ENCODE results near the gene GOT1.
A peak's percentile ranks its signal among the peaks of the same experiment; 100 is the strongest.

Gene GOT1

DNA sequence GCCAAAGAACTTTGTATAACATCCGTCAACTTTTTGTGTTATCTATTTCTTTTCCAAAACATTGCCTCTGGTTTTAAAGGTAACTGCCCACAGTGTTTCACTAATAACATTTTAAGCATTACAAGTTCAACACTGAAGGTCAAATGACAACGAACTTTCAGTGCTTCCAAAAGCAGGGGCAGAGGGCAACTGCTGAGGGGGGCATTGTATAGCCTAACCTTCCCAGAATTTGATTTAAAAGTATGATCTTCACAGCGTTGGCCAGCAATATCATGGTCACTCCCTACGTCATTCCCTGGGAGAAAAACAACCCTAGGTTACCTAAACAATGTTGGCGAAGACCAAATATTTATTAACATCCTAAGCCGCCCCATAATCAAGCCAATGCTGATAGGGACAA lies 2.5 kb upstream of the GOT1 start:
- DNase-seq = no peak

DNA sequence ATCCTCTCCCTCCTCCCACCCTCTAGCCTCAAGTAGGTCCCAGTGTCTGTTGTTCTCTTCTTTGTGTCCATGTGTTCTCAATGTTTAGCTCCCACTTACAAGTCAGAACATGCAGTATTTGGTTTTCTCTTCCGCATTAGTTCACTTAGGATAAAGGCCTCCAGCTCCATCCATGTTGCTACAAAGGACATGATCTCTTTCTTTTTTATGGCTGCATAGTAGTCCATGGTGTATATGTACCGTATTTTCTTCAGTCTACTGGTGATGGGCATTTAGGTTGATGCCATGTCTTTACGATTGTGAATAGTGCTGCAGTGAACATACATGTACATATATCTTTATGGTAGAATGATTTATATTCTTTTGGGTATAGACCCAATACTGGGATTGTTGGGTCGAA lies 1.6 kb upstream of the GOT1 start:
- no peak for DNase-seq

DNA sequence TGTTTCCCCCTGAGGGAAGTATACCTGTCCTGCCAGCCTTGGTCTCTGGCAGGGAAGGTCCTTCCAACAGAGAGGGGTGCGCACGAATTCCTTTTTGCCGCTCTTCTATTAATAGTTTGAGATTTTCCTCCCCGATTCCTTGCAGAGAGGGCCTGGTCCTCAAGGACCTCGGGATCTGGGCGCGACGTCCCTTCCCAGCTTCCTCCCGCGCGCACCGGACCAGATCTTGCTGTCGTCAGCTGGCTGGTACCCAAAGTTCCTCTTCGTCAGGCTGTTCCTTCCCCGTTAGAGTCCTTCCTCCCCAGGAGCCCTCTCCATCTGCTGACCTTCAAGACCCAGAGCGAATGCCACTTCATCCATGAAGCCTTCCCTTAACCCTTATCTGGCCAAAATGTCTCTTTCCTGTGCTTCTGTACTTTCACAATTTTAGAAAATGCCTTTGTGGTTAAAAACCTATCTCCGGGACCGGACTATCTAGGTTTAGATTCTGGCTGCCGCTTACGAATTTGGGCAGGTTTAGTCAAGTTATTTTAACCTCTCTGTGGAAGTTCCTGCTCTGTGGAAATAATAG lies 851 bp upstream of the GOT1 start:
- DNase-seq = peak; percentile 13

DNA sequence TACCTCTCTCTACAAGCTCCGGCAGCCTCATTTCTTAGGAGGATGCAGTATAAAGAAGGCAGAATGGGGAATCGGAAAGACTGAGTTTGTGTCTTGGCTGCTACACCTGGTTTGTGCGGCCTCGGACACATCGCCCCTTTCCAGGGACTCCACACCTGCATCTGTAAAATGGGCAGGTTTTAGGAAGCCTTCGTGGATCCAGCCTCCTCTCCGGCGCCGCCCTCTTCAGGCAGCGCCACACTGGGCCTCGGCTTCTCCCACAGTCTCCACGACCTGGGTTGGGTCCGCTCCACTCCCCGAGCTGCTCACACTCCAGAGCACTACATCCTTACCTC lies 341 bp downstream of the GOT1 start:
- no peak for DNase-seq

DNA sequence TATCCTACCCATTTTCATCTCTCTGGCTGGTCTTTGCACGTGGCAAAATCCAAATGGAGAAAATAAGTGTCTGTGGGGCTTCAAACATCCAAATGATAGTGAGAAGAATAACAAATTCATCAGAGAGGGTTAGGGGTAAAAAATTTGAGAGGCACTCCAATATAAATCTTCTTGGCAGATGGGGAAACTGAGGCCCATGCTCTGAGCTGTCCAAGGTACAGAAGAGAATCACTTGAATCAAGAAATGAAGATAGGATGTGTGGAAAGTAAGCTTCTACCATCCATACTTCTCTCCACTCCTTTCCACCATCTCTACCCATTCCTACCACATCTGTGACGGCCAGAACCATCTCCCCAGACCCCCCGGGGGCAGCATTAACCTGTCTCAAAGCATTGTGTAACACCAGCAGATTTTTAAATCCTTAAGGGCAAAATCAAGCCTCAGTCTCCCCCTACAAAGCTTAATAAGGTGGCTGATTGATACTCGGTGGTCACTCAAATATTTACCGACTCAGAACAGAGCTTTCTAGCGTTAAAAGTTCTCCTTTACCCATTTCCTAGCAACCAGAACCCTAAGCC lies 818 bp downstream of the GOT1 start:
- DNase-seq = no peak

DNA sequence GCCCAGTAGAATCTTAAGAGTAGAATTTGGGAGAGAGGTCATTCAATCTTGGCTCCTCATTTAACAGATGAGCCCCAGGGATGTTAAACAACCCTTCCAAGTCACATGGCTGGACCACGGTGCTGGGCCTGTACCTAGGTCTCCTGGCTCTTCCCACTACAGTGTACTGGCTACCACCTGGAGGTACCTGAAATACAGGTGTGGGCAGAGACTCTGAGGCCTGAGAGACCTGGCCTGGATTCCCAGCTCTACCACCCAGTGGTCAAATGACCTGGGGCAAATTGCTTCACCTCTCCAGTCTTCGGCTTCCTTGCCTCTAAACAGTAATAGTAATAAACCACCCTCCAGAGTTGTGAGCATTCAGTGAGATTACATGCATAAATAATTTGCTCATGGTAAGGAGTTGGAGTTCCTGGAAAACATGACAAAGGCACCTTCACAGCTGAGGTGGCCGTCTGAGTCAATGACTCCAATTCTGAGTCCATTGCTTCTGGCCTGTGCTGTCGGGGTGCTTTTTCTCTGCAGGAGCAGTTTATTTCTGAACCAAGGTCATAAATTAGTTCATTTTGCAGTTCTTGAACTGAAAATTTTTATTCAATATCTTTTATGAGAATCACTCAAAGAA lies 2.7 kb downstream of the GOT1 start:
- no peak for DNase-seq

DNA sequence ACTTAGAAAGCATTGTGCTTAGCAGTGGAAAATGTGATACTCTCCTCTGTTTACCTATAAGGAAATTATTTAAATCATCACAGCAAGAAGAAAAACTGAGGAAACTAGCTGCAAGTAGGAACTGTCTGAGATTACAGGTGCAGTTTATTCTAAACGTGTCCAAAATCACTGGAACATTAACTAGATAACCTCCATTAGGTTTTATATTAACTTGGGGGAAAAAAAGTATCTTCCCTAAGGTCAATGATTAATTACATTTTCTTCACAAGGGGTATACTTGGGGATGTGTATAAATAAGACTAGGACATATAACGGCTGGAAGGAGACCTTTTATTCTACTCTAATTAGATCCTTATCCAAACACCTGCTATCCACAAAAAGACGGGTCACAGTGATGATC lies 3.7 kb downstream of the GOT1 start:
- DNase-seq = no peak

DNA sequence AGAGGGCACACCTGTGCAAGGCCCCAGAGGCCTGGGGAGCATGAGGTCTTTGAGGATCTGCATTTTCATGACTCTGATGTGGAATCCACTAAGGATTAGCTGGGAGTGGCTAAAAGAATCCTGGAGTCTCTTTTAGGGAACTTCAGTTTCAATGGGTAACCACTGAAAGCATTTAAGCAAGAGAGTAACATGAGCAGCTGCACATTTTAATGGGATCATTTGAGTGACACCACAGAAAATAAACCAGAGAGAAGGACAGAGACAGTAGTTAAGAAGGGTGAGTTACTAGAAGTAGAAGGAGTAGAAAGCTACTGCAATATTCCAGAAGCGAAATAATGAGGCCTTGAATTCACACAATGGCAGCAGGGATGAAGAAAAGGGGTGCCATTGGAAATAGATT lies 5.2 kb downstream of the GOT1 start:
- DNase-seq = no peak

DNA sequence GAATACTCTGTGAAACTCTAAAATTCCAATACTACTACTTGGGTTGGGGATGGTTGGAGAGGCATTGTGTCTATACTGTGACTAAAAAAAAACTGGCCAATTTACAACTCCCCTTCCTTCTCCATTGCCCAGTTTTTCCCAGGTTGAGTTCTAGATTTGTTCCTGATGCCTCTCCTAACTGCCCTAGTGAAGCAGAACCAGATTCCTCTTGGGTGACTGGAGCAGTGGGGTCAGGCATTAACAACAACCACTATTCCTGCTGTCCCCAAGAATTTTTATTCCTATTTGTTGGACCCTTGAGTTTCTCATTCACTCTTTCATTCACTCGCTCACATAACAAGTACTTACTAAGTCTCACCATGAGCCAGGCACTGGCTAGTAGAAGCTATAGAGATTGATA lies 5.8 kb downstream of the GOT1 start:
- DNase-seq = no peak

DNA sequence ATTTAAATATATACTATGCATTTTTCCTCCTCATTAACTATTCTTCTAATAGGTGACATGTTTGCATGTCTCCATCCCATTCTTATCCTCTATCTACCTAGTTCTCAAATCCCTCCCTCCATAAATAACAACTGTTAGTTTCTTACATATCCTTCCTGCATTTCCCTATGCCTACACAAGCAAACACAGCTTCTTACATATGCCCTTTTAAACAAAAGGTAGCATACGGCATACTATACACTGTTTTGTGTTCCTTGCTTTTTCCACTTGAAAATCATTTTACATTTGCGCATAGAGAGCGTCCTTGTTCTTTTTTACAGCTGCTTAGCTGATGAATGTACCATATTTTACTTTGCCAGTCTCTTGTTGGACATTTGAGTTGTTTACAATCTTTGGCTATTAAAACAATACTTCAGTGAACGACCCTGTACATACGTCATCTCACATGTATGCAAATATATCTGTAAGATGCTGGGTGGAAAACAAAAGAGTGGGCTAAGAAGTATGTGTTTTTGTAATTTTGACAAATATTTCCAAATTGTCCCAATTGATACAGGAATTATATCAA lies 7.8 kb downstream of the GOT1 start:
- no peak for DNase-seq

DNA sequence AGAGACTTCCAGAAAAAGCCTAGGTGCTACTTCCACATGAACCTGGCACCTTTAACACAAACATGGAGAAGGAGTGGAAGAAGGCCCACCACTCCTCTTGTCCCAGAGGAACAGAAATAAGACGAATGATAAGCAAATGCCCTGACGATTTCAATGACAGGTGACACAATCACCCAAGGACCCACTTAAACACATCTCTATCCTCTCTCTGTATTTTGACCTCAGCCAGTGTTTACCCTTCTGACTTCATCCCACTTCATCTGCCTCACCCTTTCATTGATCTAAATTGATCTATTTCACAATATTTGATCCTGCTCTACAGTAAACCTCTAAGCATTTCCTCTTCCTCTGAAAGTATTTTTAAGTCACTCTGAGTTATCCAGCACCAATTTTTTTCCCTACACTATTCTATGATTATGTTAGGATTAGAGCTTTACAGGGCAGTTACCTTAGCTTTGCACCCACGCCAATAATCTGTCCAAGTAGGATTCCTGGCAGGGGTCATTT lies 9.1 kb downstream of the GOT1 start:
- no peak for DNase-seq

DNA sequence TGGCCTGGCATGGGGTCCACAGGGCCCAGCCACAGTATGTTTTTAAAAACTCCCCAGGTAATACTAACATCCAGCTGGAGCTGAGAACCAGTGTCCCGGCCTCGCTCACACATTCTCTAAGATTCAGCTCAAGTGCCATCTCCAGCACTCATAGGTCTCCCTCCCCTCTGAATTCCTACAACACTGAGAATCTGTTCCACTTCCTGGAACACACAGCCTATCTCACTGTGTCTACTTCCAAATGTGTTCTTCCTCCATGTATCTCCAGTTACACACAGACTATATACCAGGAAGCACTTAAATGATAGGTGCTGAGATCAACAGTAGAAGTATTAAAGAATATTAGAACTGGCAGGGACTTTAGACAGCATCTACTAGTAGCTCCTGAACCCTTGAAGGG lies 10.7 kb downstream of the GOT1 start:
- DNase-seq = no peak

DNA sequence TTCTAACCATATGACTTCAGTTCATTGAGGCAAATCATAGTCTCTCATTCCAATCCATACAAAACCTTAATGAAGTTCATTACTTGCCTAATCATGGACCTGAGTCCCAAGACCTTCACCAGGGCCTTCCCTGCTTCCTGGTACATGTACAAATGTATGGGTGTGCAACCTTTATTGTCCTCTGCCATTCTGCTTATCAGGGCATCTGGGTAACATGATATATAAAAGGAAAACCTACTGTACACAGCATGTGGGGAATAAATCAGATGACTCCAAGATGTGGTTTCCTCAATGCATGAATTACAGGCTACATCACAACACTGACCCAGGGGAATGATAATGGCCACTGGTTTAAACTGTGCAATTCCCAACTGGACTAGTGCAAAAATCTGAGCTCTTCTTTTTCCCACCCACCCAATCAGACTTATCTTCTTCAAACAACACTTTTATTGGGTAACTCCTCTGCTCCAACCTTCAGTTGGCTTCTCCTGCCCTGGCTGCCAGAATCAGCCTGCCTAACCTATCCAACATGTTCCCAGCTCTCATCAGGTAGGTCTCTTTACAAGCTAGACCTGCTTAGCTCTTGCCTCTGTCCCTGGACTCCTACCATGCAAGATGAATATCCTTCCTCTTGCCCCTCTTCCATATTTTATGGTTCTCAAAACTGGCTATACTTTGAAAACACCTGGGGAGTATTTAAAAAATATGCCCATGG lies 11.4 kb downstream of the GOT1 start:
- no peak for DNase-seq

DNA sequence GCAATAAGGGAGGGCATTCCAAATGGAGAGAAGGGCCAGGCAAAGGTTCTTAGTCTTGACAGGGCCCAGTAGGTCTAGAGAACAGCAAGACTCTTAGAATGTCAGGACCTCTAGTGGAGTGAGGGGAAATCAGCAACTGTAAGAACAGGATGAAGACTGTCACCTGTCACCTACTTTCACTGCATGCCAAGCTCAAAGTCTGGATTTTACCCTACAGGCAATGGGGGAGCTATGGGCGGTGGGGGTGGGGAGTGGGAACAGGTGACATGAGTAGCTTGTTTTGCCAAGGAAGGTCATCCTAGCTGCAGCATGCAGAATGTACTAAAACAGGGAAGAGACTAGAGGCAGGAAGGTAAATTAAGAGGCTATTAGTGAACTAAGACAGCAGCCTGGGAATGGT lies 18.3 kb downstream of the GOT1 start:
- no peak for DNase-seq

DNA sequence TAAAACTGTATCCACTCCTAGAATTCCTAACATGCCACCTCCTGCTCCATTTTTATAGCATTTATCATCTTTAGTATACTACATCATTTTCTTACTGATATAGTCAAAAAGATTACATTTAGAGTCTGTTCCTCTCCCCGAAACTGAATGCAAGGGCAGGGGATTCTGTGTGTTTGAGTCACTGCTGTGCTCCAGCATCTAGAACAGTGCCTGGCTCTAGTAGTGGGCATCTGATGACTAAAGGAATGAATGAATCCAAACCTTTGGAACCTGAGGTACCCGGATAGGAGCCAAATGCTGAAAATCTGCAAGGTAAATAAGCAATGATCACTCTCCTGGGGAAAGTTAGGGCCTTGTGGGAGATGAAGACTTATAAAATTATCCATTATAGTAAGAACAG lies 18.9 kb downstream of the GOT1 start:
- DNase-seq = no peak

DNA sequence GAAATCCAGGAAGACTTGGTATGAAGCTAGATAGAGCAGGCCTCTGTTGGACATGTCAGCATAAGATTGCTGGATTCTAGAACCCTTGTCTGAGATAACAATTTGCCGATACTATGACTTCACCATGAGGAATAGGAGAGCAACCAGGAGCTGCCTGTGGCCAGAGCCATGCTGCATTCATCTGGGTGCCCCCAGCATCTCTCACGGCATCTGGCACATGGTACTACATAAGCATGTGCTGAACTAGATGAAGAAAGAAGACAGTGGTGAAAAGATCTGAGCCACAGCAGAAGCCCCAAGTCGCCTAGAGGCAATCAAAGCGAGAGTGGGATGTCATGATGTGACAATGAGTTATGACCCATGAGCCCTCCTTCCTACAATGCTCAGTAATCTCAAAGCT lies 19.5 kb downstream of the GOT1 start:
- no peak for DNase-seq

DNA sequence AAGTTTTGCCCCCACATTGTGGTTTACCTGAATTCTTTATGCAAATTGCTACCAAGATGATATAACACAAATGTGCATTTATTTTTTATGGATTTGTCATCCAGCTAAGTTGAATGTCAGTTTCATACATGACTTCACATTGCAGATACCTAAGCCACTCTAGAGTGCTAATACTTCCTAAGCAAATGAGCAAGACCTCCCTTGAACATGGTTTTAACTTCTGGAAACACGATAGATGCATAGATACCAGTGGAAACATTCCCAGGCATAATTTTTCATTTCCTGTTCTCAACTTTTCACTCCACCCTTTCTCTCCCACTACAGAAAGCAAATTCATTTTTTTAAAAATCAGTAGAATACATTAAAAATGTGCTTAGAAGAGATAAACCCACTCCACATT lies 20.3 kb downstream of the GOT1 start:
- no peak for DNase-seq

DNA sequence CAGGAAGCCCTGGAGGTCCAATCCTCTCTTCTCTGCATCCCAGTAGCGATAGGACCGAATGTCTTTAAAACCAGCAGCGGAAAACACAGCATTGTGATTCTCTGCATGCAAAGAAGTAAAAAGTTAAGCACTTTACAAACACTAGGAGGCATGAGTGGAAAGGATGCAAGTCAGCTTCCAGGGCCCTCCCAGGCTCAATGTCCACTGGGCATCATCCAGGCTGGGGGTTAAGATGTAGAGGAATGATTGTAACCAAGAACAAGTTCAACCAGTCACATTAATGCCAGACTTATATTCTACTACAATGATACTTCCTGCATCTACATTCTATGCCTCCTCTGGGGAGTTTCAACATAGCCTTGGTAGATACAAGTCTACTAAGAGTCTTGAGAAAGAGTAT lies 24.3 kb downstream of the GOT1 start:
- no peak for DNase-seq

DNA sequence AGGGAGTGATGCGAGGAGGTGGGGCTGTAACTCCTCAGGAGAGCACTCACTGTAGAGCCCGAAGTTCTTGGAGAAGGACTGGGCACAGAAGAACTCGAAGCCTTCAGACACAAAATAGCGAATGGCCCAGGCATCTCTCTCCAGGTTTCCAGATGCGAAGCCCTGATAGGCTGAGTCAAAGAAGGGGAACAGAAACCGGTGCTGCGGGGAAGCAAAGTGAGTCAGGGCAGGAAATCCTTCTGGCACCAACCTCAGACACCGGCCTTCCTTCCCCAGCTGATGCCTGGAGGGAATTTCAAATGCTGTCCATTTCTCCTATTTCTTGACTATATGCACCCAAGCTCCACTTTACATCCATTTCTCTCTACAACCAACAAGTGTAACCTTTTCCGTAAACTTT lies 26.8 kb downstream of the GOT1 start:
- DNase-seq = peak; percentile 3

DNA sequence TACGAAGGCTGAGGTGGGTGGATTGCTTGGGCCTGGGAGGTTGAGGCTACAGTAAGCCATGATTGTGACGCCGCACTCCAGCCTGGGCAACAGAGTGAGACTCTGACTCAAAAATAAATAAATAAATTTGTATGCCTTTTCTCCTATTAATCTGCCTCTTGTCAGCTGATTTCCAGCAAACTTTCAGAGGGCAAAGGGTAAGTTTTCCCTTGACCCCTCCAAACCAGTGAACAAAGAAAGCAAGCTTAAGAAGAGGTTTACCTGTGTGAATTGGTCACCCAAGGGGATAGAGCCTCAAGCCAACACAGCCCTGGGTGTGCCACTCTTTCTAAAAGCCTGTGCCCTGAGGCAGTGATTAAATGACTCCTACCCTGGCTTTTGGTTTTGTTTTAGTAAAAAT lies 30.8 kb downstream of the GOT1 start:
- no peak for DNase-seq

DNA sequence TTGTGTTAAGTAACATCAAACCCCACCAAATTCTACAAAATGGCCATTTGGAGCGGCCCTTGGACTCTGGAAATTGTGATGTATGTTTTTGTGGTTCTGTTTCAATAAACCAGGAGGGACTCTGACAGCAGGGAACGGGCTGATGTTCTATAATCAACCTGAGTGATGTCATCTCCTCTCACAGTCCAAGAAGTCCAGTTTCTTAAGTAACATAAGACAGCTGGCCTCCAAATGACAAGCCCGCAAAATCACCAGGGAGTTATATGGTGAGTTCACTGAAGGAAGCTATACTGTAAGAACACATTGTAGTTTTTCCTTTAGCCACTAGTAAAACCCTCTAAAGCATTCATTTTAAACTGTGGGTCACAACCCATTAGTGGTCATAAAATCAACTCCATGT lies 34.0 kb downstream of the GOT1 start:
- no peak for DNase-seq

DNA sequence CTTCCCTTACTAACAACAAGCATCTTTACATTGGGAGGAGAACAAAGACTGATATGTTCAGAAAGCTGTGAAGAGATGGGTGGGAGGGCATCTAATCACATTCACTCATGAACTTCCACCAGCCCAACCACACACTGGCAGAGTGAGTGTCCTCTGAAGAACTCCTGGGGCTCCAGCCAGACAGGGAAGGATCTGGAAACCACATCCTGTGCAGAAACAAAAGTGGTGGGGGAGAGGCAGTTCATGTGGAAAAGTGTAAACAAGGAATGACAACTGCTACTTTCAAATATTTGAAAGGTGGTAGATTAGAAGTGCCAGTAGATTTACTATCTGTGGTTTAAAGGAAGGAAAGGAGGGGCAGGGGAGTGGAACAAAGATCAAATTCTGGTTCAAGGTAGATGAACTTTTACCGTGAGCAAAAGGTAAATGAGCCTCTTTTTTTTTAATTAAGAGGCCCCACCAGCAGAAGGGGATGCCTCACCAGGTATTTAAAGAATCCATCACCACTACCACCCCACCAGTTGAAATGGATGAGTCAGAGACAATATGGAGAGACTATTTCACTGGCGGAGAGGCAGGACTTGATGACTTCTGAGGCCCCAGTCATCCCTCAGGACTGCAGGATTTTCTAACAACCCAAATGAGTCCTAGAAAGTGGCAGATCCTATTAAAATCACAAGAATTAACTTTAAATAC lies 34.5 kb downstream of the GOT1 start:
- DNase-seq = no peak

DNA sequence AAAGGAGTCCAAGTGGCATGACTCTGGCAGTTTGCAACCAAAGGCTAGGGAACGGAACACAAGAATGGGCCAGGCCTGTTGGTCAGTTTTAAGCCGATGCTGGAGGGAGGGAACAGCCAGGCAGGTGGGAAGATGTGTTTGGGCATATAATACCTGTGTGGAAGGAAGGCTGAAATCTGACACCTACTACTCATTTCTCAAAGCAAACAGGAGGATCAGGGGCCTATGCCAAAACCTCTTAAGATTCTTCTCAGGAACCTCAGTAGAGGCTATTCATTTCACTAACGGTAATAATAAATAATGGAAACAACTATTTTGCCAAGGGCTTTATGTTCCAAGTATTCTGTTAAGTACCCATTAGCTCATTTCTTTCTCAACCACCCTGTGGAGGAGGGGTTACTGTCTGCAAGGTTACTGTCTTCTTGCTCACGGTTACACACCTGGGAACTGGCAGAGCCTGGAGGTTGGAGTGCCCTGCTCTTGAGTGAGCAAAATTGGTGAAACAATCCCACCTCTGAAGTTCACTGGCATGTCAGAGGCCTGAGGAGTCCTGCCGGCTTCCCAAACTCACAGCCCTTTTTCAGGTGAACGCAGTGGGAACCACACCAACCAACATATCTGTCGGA lies 35.5 kb downstream of the GOT1 start:
- no peak for DNase-seq
